HG02970 (cell line): ENCODE measurements around the gene C11orf86.

Experiments used
- ATAC-seq: cut with Tn5 transposase; IDR thresholded peaks from one replicate; pipeline ENCODE4 v1.9.1; 2021; ENCODE audit warnings: mild to moderate bottlenecking, moderate library complexity, moderate number of reproducible peaks; ENCODE audit not compliant: unreplicated experiment, low FRiP score

Gene C11orf86

GRCh38 chr11:66964495-66964894, 10.6 kb upstream of the C11orf86 start:
- no peak for ATAC-seq

GRCh38 chr11:66966351-66966750, 8.8 kb upstream of the C11orf86 start:
- no peak for ATAC-seq

- no peak for ATAC-seq
Observed at GRCh38 chr11:66967670-66968425, 7.3 kb upstream of the C11orf86 start.

GRCh38 chr11:66969584-66970225, 5.4 kb upstream of the C11orf86 start:
- ATAC-seq: no peak

GRCh38 chr11:66970371-66970806, 4.7 kb upstream of the C11orf86 start:
- no peak for ATAC-seq

- ATAC-seq: no peak
Observed at GRCh38 chr11:66970807-66971442, 4.2 kb upstream of the C11orf86 start.

- ATAC-seq: no peak
Observed at GRCh38 chr11:66971488-66971887, 3.6 kb upstream of the C11orf86 start.

- no peak for ATAC-seq
Observed at GRCh38 chr11:66973956-66974580, 1.0 kb upstream of the C11orf86 start.

- no peak for ATAC-seq
Observed at GRCh38 chr11:66975405-66976027, 412 bp downstream of the C11orf86 start.

- ATAC-seq: no peak
Observed at GRCh38 chr11:66976028-66976467, 944 bp downstream of the C11orf86 start.

- ATAC-seq: no peak
Observed at GRCh38 chr11:66976925-66977324, 1.8 kb downstream of the C11orf86 start.

GRCh38 chr11:66978229-66978628, 3.1 kb downstream of the C11orf86 start:
- no peak for ATAC-seq

GRCh38 chr11:66978717-66979116, 3.6 kb downstream of the C11orf86 start:
- ATAC-seq: no peak

- ATAC-seq: no peak
Observed at GRCh38 chr11:66979336-66979980, 4.4 kb downstream of the C11orf86 start.

- no peak for ATAC-seq
Observed at GRCh38 chr11:66981976-66982578, 7.0 kb downstream of the C11orf86 start.

GRCh38 chr11:66983275-66983924, 8.3 kb downstream of the C11orf86 start:
- ATAC-seq: no peak

GRCh38 chr11:66985508-66986177, 10.5 kb downstream of the C11orf86 start:
- no peak for ATAC-seq

GRCh38 chr11:66986178-66986545, 11.1 kb downstream of the C11orf86 start:
- ATAC-seq: no peak

GRCh38 chr11:66987158-66987620, 12.1 kb downstream of the C11orf86 start:
- ATAC-seq: no peak
